Thyroid gland (tissue), 4 donors: ENCODE data around the gene ATAD1.

Experiments used
- POLR2A ChIP-seq, 2 donors: fragments of 450-650 bp; IDR thresholded peaks; one replicate each; pipeline ENCODE4 v1.6.1; 2017; ENCODE audit warnings: antibody characterized with exemption in 2 of 2, mild to moderate bottlenecking in 2 of 2, moderate library complexity in 1 of 2
- TF ChIP-seq, protein P1 (sequence below), 6 experiments: fragments of 200-600 bp in 3 of 6; fragments of 450-650 bp in 3 of 6; sonication (generic) in 3 of 6; IDR thresholded peaks; one replicate each; pipeline ENCODE4 v1.5.1; 2016 to 2019; ENCODE audit warnings: antibody characterized with exemption in 6 of 6, mild to moderate bottlenecking in 2 of 6, inconsistent platforms in 1 of 6, moderate library complexity in 1 of 6

- TF ChIP-seq, protein P1, sequence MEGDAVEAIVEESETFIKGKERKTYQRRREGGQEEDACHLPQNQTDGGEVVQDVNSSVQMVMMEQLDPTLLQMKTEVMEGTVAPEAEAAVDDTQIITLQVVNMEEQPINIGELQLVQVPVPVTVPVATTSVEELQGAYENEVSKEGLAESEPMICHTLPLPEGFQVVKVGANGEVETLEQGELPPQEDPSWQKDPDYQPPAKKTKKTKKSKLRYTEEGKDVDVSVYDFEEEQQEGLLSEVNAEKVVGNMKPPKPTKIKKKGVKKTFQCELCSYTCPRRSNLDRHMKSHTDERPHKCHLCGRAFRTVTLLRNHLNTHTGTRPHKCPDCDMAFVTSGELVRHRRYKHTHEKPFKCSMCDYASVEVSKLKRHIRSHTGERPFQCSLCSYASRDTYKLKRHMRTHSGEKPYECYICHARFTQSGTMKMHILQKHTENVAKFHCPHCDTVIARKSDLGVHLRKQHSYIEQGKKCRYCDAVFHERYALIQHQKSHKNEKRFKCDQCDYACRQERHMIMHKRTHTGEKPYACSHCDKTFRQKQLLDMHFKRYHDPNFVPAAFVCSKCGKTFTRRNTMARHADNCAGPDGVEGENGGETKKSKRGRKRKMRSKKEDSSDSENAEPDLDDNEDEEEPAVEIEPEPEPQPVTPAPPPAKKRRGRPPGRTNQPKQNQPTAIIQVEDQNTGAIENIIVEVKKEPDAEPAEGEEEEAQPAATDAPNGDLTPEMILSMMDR (IDR thresholded peaks at IDR 0.05), result no peak
- no peak for TF ChIP-seq POLR2A (IDR thresholded peaks at IDR 0.05)
Observed at GRCh38 chr10:87842776-87843497, 24.9 kb upstream of the ATAD1 start.
